Heart left ventricle (tissue), 13 donors: Measurements from ENCODE around the gene SMURF1.

Experiments used
- POLR2A ChIP-seq, 2 donors: fragments of 450-650 bp; IDR thresholded peaks; one replicate each; pipeline ENCODE4 v1.6.1; 2017; ENCODE audit warnings: antibody characterized with exemption in 2 of 2, mild to moderate bottlenecking in 2 of 2, moderate library complexity in 2 of 2
- TF ChIP-seq, protein P1 (sequence below), 12 donors: fragments of 200-600 bp; sonication (generic) in 4 of 12; IDR thresholded peaks; one replicate each; pipeline versions ENCODE4 v1.5.0 to v1.8.0; 2018 to 2022; ENCODE audit warnings: antibody characterized with exemption in 12 of 12, mild to moderate bottlenecking in 5 of 12
- donor health status: ischemic (EF 13 %, LVEDD 7.1; RV severe dilation, severe dysfunction).
- donor health status: DM: no; HTN: yes; CAD: no.
- donor health status: DM: no; HTN: no; CAD: no.
- donor health status: ischemic (EF 25% LVEDD 6.9; RV normal size, moderate dysfunction).
- donor health status: ischemic (EF 25% LVEDD 5.7; RV mildly dilated, moderate dysfunction).
- donor health status: ischemic (EF 35%, LVEDD 5.7; RV mildly dilated, moderate dysfunction).
- donor health status: nonischemic (EF 11% LVEDD 7.7; RV severe dilation, severe dysfunction).
- donor health status: DM: yes; HTN: yes; CAD: no.
- donor health status: PGD.
- donor health status: ischemic (EF 29% LVEDD 5.4; RV normal size, mild dysfunction).
- donor health status: nonischemic (EF 23%, LVEDD 6.1; RV moderate dilation, normal function).

DNA sequence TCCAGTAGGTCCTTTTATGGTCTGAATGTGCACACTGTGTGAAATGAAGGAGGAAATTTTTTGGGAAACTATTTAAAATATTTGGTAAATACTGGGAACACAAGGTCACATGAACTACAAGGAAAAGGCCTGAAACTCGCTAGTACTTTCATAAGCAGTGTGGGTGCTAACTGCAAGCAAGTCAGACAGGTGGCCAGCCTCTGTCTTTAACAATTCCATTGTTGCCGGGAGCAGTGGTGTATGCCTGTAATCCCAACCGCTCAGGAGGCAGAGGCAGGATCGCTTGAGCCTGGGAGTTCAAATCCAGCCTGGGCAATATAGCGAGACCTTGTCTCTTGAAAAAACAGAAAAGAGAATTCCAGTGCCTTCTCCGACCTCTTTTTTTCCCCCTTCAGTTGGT is 37.5 kb downstream of the SMURF1 start:
- TF ChIP-seq, protein P1, sequence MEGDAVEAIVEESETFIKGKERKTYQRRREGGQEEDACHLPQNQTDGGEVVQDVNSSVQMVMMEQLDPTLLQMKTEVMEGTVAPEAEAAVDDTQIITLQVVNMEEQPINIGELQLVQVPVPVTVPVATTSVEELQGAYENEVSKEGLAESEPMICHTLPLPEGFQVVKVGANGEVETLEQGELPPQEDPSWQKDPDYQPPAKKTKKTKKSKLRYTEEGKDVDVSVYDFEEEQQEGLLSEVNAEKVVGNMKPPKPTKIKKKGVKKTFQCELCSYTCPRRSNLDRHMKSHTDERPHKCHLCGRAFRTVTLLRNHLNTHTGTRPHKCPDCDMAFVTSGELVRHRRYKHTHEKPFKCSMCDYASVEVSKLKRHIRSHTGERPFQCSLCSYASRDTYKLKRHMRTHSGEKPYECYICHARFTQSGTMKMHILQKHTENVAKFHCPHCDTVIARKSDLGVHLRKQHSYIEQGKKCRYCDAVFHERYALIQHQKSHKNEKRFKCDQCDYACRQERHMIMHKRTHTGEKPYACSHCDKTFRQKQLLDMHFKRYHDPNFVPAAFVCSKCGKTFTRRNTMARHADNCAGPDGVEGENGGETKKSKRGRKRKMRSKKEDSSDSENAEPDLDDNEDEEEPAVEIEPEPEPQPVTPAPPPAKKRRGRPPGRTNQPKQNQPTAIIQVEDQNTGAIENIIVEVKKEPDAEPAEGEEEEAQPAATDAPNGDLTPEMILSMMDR (IDR thresholded peaks at IDR 0.05): no peak
- no peak for TF ChIP-seq POLR2A (IDR thresholded peaks at IDR 0.05)
